Measurements from ENCODE around the gene SPATA9. TPM values are rescaled to one million over a fixed set of nuclear protein-coding genes. Genes with fewer than 3 reads are reported as not detected.

SPATA9 gene
- total RNA-seq, 1 experiment from 2014 or later = 0.34 TPM

DNA sequence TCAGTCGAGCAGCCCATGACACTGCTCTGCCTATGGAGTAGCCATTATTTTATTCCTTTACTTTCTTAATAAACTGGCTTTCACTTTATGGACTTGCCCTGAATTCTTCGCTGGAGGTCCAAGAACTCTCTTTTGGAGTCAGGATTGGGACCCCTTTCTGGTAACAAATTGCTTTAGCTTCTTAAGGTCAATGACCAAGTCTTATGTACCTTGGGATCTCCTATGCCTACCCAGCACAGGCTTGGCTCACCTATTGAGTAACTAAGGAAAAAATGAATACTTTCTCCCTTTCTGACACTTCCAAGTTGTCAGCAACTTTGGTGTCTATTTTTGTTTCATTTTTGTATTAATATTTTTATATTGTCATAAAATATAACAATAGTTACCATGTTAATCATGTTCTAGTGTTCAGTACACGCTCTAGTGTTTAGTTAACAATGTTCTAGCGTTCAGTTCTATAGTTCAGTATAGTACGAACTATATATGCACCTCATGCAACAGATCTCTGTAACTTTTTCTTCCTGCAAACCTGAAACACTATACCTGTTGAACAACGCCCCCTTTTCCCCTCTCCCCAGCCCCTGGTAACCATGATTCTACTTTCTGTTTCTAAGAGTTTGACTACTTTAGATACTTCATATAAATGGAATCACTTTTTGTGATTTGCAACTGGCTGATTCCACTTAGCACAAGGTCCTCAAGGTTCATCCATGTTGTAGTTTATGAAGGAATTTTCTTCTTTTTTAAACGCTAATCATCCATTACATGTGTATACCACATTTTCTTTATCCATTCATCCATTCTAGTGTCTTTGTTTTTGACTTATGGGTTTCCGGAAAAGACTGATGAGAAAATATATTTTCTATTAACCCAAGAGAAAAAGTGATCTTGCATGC lies 46.6 kb upstream of the SPATA9 start:
- H3K4me3 Mint-ChIP-seq (ENCODE audit: unreplicated experiment) = peak overlapping the region; percentile 96
- peaks cover 15% of the 10 kb centered on the region for H3K36me3 Mint-ChIP-seq (ENCODE audit: insufficient read depth, unreplicated experiment)
- H3K4me1 Mint-ChIP-seq (ENCODE audit: low read depth, unreplicated experiment) = peaks cover 38% of the 10 kb centered on the region
- Histone ChIP-seq H3K27me3 (replicated peaks; ENCODE audit: control insufficient read depth, insufficient read depth, low read length) (no peaks in the 10 kb centered on the region), H3K9me3 (no peaks in the 10 kb centered on the region), H3K4me3 (ENCODE audit: low read depth, low read length) (no peak overlapping the region), H3K36me3 (ENCODE audit: control insufficient read depth, insufficient read depth, low read length) (no peaks in the 10 kb centered on the region), H3K4me1 (peaks cover 65% of the 10 kb centered on the region)
- CTCF ChIA-PET = no interaction called here
- BruUV-seq (replicated peaks) = no TSS peak
- no peaks in the 10 kb centered on the region for H3K9me3 Mint-ChIP-seq (ENCODE audit: unreplicated experiment)
- DNase-seq = no peak
- TF ChIP-seq, protein P1, sequence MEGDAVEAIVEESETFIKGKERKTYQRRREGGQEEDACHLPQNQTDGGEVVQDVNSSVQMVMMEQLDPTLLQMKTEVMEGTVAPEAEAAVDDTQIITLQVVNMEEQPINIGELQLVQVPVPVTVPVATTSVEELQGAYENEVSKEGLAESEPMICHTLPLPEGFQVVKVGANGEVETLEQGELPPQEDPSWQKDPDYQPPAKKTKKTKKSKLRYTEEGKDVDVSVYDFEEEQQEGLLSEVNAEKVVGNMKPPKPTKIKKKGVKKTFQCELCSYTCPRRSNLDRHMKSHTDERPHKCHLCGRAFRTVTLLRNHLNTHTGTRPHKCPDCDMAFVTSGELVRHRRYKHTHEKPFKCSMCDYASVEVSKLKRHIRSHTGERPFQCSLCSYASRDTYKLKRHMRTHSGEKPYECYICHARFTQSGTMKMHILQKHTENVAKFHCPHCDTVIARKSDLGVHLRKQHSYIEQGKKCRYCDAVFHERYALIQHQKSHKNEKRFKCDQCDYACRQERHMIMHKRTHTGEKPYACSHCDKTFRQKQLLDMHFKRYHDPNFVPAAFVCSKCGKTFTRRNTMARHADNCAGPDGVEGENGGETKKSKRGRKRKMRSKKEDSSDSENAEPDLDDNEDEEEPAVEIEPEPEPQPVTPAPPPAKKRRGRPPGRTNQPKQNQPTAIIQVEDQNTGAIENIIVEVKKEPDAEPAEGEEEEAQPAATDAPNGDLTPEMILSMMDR (IDR thresholded peaks at IDR 0.05; ENCODE audit: insufficient read depth in 1 of 2, low read depth in 1 of 2, low read length in 1 of 2, severe bottlenecking in 1 of 2, unreplicated experiment in 1 of 2) = no peak
- no peaks in the 10 kb centered on the region for H3K27me3 Mint-ChIP-seq (ENCODE audit: insufficient read depth, unreplicated experiment)
- H3K27ac Mint-ChIP-seq (ENCODE audit: unreplicated experiment) = peak overlapping the region; percentile 94
- POLR2A ChIA-PET = no interaction called here
- intact Hi-C loops (cut with micrococcal nuclease; ENCODE audit: unreplicated experiment) = no loop called here

DNA sequence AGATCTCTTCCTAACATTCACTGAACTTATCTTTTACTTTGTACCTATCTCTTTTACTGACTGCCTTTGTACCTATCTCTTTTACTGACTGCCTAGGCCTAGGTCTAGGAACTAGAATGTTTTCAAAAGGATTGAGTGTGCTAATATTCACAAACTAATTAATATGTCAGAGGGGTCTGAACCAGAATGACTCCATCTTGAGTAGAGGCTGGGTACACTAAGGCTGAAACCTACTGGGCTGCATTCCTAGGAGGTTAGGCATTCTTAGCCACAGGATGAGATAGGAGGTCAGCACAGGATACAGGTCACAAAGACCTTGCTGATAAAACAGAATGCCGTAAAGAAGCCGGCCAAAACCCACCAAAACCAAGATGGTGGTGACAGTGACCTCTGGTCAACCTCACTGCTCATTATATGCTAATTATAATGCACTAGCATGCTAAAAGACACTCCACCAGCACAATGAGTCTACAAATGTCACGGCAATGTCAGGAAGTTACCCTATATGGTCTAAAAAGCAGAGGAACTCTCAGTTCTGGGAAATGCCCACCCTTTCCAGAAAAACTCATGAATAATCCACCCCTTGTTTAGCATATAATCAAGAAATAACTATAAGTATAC lies 45.8 kb upstream of the SPATA9 start:
- no peaks in the 10 kb centered on the region for H3K27me3 Mint-ChIP-seq (ENCODE audit: insufficient read depth, unreplicated experiment)
- intact Hi-C loops (cut with micrococcal nuclease; ENCODE audit: unreplicated experiment) = loop anchor here (1.0 kb wide), 5 partner anchors 16 to 64 kb away; no protein-coding TSS in a partner anchor
- Histone ChIP-seq H3K4me1 (peaks cover 61% of the 10 kb centered on the region), H3K4me3 (ENCODE audit: low read depth, low read length) (no peak overlapping the region), H3K36me3 (ENCODE audit: control insufficient read depth, insufficient read depth, low read length) (no peaks in the 10 kb centered on the region), H3K27me3 (replicated peaks; ENCODE audit: control insufficient read depth, insufficient read depth, low read length) (no peaks in the 10 kb centered on the region), H3K9me3 (no peaks in the 10 kb centered on the region)
- H3K27ac Mint-ChIP-seq (ENCODE audit: unreplicated experiment) = peak overlapping the region; percentile 94
- H3K36me3 Mint-ChIP-seq (ENCODE audit: insufficient read depth, unreplicated experiment) = peaks cover 15% of the 10 kb centered on the region
- no peaks in the 10 kb centered on the region for H3K9me3 Mint-ChIP-seq (ENCODE audit: unreplicated experiment)
- CTCF ChIA-PET = interaction anchor here (0.9 to 1.2 kb wide), 2 partner anchors 31 to 64 kb away, joined by 3 to 6 read pairs; no protein-coding TSS in a partner anchor
- no TSS peak for BruUV-seq (replicated peaks)
- H3K4me1 Mint-ChIP-seq (ENCODE audit: low read depth, unreplicated experiment) = peaks cover 41% of the 10 kb centered on the region
- TF ChIP-seq, protein P1 (IDR thresholded peaks at IDR 0.05; ENCODE audit: insufficient read depth in 1 of 2, low read depth in 1 of 2, low read length in 1 of 2, severe bottlenecking in 1 of 2, unreplicated experiment in 1 of 2) = no peak
- POLR2A ChIA-PET = interaction anchor here (0.8 kb wide), 1 partner anchor 82 kb away, joined by 5 read pairs; the partner anchor contains the start of gene RFESD
- peak; percentile 77 to 89 for DNase-seq
- peak overlapping the region; percentile 30 for H3K4me3 Mint-ChIP-seq (ENCODE audit: unreplicated experiment)

DNA sequence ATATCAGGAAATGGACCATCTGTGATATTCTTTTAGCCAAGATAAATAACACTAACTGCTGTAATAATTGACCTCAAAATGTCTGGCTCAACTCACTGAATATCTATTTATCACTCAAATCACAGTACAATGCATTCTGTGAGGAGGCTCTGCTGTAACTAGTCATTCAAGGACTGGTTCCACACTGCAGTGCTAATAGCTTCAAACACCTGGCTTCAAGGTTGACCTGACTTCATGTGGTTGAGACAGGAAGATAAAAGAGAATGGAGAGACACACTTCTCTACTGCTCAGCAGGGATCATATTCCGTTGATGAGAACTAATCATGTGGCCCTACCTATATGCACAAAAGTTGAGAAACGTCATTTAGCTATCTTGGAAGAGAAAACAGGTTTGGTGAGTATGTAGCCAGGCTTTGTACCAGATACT lies 45.0 kb upstream of the SPATA9 start:
- Mint-ChIP-seq H3K9me3 (ENCODE audit: unreplicated experiment) (no peaks in the 10 kb centered on the region), H3K4me3 (ENCODE audit: unreplicated experiment) (peak overlapping the region; percentile 30), H3K36me3 (ENCODE audit: insufficient read depth, unreplicated experiment) (peaks cover 15% of the 10 kb centered on the region), H3K27me3 (ENCODE audit: insufficient read depth, unreplicated experiment) (no peaks in the 10 kb centered on the region), H3K27ac (ENCODE audit: unreplicated experiment) (peak overlapping the region; percentile 94), H3K4me1 (ENCODE audit: low read depth, unreplicated experiment) (peaks cover 44% of the 10 kb centered on the region)
- Histone ChIP-seq H3K36me3 (ENCODE audit: control insufficient read depth, insufficient read depth, low read length) (no peaks in the 10 kb centered on the region), H3K4me1 (peaks cover 60% of the 10 kb centered on the region), H3K27me3 (replicated peaks; ENCODE audit: control insufficient read depth, insufficient read depth, low read length) (no peaks in the 10 kb centered on the region), H3K9me3 (no peaks in the 10 kb centered on the region), H3K4me3 (ENCODE audit: low read depth, low read length) (no peak overlapping the region)
- ChIA-PET POLR2A (interaction anchor here (0.8 kb wide), 2 partner anchors 12 to 81 kb away, joined by 5 to 8 read pairs; partner anchors contain the start of gene RFESD), CTCF (interaction anchor here (0.9 to 1.2 kb wide), 2 partner anchors 30 to 63 kb away, joined by 3 to 6 read pairs; no protein-coding TSS in a partner anchor)
- intact Hi-C loops (cut with micrococcal nuclease; ENCODE audit: unreplicated experiment) = loop anchor here (1.0 kb wide), 5 partner anchors 15 to 63 kb away; no protein-coding TSS in a partner anchor
- BruUV-seq (replicated peaks) = no TSS peak
- DNase-seq = peak; percentile 61 to 62
- TF ChIP-seq, protein P1 (IDR thresholded peaks at IDR 0.05; ENCODE audit: insufficient read depth in 1 of 2, low read depth in 1 of 2, low read length in 1 of 2, severe bottlenecking in 1 of 2, unreplicated experiment in 1 of 2) = no peak

Data from Caco-2 (cell line).